MCF 10A (cell line): ENCODE results near the gene FAM83G. TPM values are rescaled to one million over a fixed set of nuclear protein-coding genes. Genes with fewer than 3 reads are reported as not detected.
A peak's percentile ranks its signal among the peaks of the same experiment; 100 is the strongest.

Experiments
- BruUV-seq: library from RNA; stranded (reverse); fragments of 400-500 nt; replicated peaks from 2 replicates; lab custom pipeline; 2021; lab: Mats Ljungman, UMichigan
- CTCF ChIA-PET: fragments of 300-600 bp; sonication (Branson Sonifier 250); formaldehyde crosslinking; extraction: SDS; loops from one replicate; lab custom pipeline; 2021; ENCODE audit warnings: antibody characterized with exemption, inconsistent platforms; lab: Yijun Ruan, JAX
- POLR2A ChIA-PET: fragments of 300-600, 350-650 bp; sonication (Branson Sonifier 250); formaldehyde crosslinking; extraction: SDS; loops from one replicate; lab custom pipeline; 2020; ENCODE audit warnings: antibody characterized with exemption, inconsistent platforms; lab: Yijun Ruan, JAX
- DNase-seq: peaks from one replicate; pipeline ENCODE4 v3.0.0-alpha.2; 2018; ENCODE audit not compliant: unreplicated experiment
- H3K27ac Mint-ChIP-seq: one replicate; pipeline ENCODE4 v1.8.0; 2022; ENCODE audit warnings: mild to moderate bottlenecking, low read depth, mixed read lengths; ENCODE audit not compliant: unreplicated experiment
- H3K27me3 Mint-ChIP-seq: one replicate; pipeline ENCODE4 v1.8.0; 2022; ENCODE audit warnings: mixed read lengths; ENCODE audit not compliant: insufficient read depth, unreplicated experiment
- H3K36me3 Mint-ChIP-seq: one replicate; pipeline ENCODE4 v1.8.0; 2022; ENCODE audit warnings: mild to moderate bottlenecking, moderate library complexity, mixed read lengths; ENCODE audit not compliant: insufficient read depth, unreplicated experiment
- H3K4me1 Mint-ChIP-seq: one replicate; pipeline ENCODE4 v1.8.0; 2022; ENCODE audit warnings: mixed read lengths; ENCODE audit not compliant: insufficient read depth, unreplicated experiment
- H3K4me3 Mint-ChIP-seq: one replicate; pipeline ENCODE4 v1.8.0; 2022; ENCODE audit warnings: mild to moderate bottlenecking, moderate library complexity, mixed read lengths; ENCODE audit not compliant: unreplicated experiment
- H3K9me3 Mint-ChIP-seq: one replicate; pipeline ENCODE4 v1.8.0; 2022; ENCODE audit warnings: mixed read lengths; ENCODE audit not compliant: unreplicated experiment
- CTCF ChIP-seq: fragments of 200-600 bp; IDR thresholded peaks from one replicate; pipeline ENCODE4 v1.8.0; 2022; ENCODE audit warnings: antibody characterized with exemption, mild to moderate bottlenecking; ENCODE audit not compliant: unreplicated experiment
- intact Hi-C: fragments of 100-400 bp; cut with micrococcal nuclease; formaldehyde crosslinking; loops from 2 replicates; pipeline ENCODE4 v1.14.1; 2022
- total RNA-seq: library from RNA; stranded (reverse); gene quantifications from 2 replicates; pipeline ENCODE4 v1.2.3, GENCODE V29; 2022

FAM83G gene
- total RNA-seq, 1 experiment from 2014 or later = 50.1 TPM

GRCh38 chr17:19005137-19005773, 691 bp upstream of the FAM83G start:
- TSS peak; percentile 93 for BruUV-seq
- POLR2A ChIA-PET = interaction anchor here (0.6 to 1.9 kb wide), 11 partner anchors 9 to 822 kb away, joined by 3 to 9 read pairs (median 4); no protein-coding TSS in a partner anchor
- no peak for TF ChIP-seq CTCF

GRCh38 chr17:19003543-19004420, 782 bp downstream of the FAM83G start:
- POLR2A ChIA-PET = interaction anchor here (0.6 to 1.9 kb wide), 8 partner anchors 8 to 145 kb away, joined by 3 to 9 read pairs (median 4); no protein-coding TSS in a partner anchor
- no peak for TF ChIP-seq CTCF
- intact Hi-C loops = loop anchor here (2.0 kb wide), 1 partner anchor 35 kb away; no protein-coding TSS in a partner anchor
- peak; percentile 51 for DNase-seq
- CTCF ChIA-PET = interaction anchor here (1.4 to 2.6 kb wide), 2 partner anchors 41 to 43 kb away, joined by 3 to 8 read pairs; no protein-coding TSS in a partner anchor
- peak overlapping the region; percentile 79 for H3K27ac Mint-ChIP-seq
- peaks cover 13% of the 10 kb centered on the region for H3K36me3 Mint-ChIP-seq
- H3K27me3 Mint-ChIP-seq = no peaks in the 10 kb centered on the region
- peak overlapping the region; percentile 82 for H3K4me3 Mint-ChIP-seq
- H3K4me1 Mint-ChIP-seq = peaks cover 11% of the 10 kb centered on the region
- TSS peak; percentile 28 for BruUV-seq
- H3K9me3 Mint-ChIP-seq = no peaks in the 10 kb centered on the region

More at GRCh38 chr17:19005137-19005773, 691 bp upstream of the FAM83G start:
- H3K27ac Mint-ChIP-seq = peak overlapping the region; percentile 79
- H3K27me3 Mint-ChIP-seq = no peaks in the 10 kb centered on the region
- peaks cover 14% of the 10 kb centered on the region for H3K36me3 Mint-ChIP-seq
- H3K4me1 Mint-ChIP-seq = peaks cover 15% of the 10 kb centered on the region
- DNase-seq = no peak
- CTCF ChIA-PET = interaction anchor here (1.4 to 2.6 kb wide), 2 partner anchors 42 to 45 kb away, joined by 3 to 8 read pairs; no protein-coding TSS in a partner anchor
- H3K4me3 Mint-ChIP-seq = peak overlapping the region; percentile 82
- no peaks in the 10 kb centered on the region for H3K9me3 Mint-ChIP-seq
- intact Hi-C loops = loop anchor here (2.0 kb wide), 1 partner anchor 36 kb away; no protein-coding TSS in a partner anchor

- BruUV-seq = no TSS peak
- peaks cover 11% of the 10 kb centered on the region for H3K4me1 Mint-ChIP-seq
- ChIA-PET POLR2A (no interaction called here), CTCF (interaction anchor here (1.1 to 2.6 kb wide), 2 partner anchors 21 to 42 kb away, joined by 6 to 8 read pairs; no protein-coding TSS in a partner anchor)
- peak overlapping the region; percentile 82 for H3K4me3 Mint-ChIP-seq
- no peak for TF ChIP-seq CTCF
- H3K27ac Mint-ChIP-seq = peak overlapping the region; percentile 79
- H3K27me3 Mint-ChIP-seq = no peaks in the 10 kb centered on the region
- peaks cover 17% of the 10 kb centered on the region for H3K36me3 Mint-ChIP-seq
- H3K9me3 Mint-ChIP-seq = no peaks in the 10 kb centered on the region
- DNase-seq = peak; percentile 20
- intact Hi-C loops = no loop called here
Observed at GRCh38 chr17:19002805-19003542, 1.6 kb downstream of the FAM83G start.
